Transverse colon (tissue), 3 donors: ENCODE measurements around the gene CCT6A.
"Not testable (repeated sequence)": the region's sequence is repeated elsewhere in the genome, so short reads cannot be mapped to it uniquely, and the experiment has no call there.

Experiments used
- POLR2A ChIP-seq: fragments of 450-650 bp; IDR thresholded peaks from one replicate; pipeline ENCODE4 v1.6.1; 2016; ENCODE audit warnings: antibody characterized with exemption, mild to moderate bottlenecking, moderate library complexity
- TF ChIP-seq, protein P1 (sequence below), 5 experiments: fragments of 200-600 bp in 3 of 5; fragments of 450-650 bp in 2 of 5; sonication (generic) in 3 of 5; IDR thresholded peaks; 1 replicate in 2 of 5; 2 replicates in 3 of 5; pipeline ENCODE4 v1.5.1; 2016 to 2017; ENCODE audit warnings: antibody characterized with exemption in 5 of 5, inconsistent platforms in 3 of 5, mild to moderate bottlenecking in 2 of 5, moderate library complexity in 1 of 5

GRCh38 chr7:56032578-56032977 is 19.0 kb upstream of the CCT6A start:
- TF ChIP-seq, protein P1, sequence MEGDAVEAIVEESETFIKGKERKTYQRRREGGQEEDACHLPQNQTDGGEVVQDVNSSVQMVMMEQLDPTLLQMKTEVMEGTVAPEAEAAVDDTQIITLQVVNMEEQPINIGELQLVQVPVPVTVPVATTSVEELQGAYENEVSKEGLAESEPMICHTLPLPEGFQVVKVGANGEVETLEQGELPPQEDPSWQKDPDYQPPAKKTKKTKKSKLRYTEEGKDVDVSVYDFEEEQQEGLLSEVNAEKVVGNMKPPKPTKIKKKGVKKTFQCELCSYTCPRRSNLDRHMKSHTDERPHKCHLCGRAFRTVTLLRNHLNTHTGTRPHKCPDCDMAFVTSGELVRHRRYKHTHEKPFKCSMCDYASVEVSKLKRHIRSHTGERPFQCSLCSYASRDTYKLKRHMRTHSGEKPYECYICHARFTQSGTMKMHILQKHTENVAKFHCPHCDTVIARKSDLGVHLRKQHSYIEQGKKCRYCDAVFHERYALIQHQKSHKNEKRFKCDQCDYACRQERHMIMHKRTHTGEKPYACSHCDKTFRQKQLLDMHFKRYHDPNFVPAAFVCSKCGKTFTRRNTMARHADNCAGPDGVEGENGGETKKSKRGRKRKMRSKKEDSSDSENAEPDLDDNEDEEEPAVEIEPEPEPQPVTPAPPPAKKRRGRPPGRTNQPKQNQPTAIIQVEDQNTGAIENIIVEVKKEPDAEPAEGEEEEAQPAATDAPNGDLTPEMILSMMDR (IDR thresholded peaks at IDR 0.05): not testable (repeated sequence)
- TF ChIP-seq POLR2A: not testable (repeated sequence)
